Measurements from ENCODE around the gene MRC1.

The MRC1 gene

GRCh38 chr10:17835688-17836087, 26.5 kb downstream of the MRC1 start:
- ChIA-PET CTCF (interaction anchor here (0.5 to 1.1 kb wide), 3 partner anchors 14 to 403 kb away, joined by 3 read pairs; no protein-coding TSS in a partner anchor), POLR2A (interaction anchor here (0.8 kb wide), 1 partner anchor 192 kb away, joined by 3 read pairs; the partner anchor contains the start of gene STAM)
- Histone ChIP-seq H3K36me3 (ENCODE audit: control insufficient read depth in 2 of 2, insufficient read depth in 1 of 2, low read length in 2 of 2) (no peaks in the 10 kb centered on the region), H3K27ac (ENCODE audit: extremely low read depth, low read depth, low read length) (no peak overlapping the region), H3K9me3 (ENCODE audit: control insufficient read depth, insufficient read depth, low read depth, low read length) (no peaks in the 10 kb centered on the region), H3K4me1 (ENCODE audit: control insufficient read depth, insufficient read depth, low read length) (no peaks in the 10 kb centered on the region), H3K4me3 (ENCODE audit: low read depth, low read length) (no peak overlapping the region)
- no peak for TF ChIP-seq ZNF292 (tag by site-specific recombination; IDR thresholded peaks at IDR 0.05; ENCODE audit: borderline replicate concordance, low read depth)
- TF ChIP-seq ZNF654 (tag by site-specific recombination; IDR thresholded peaks at IDR 0.05; ENCODE audit: low read depth) = no peak
- TF ChIP-seq ZNF510 (tag by site-specific recombination; IDR thresholded peaks at IDR 0.05; ENCODE audit: insufficient replicate concordance) = no peak
- no peak for TF ChIP-seq ZNF148 (tag by site-specific recombination; IDR thresholded peaks at IDR 0.05; ENCODE audit: borderline replicate concordance)
- no peak for TF ChIP-seq ZNF626 (tag by site-specific recombination; IDR thresholded peaks at IDR 0.05)
- TF ChIP-seq ZIC2 (tag by site-specific recombination; IDR thresholded peaks at IDR 0.05) = no peak
- TF ChIP-seq PRDM4 (tag by site-specific recombination; IDR thresholded peaks at IDR 0.05) = no peak
- no peak for TF ChIP-seq ZNF175 (tag by site-specific recombination; IDR thresholded peaks at IDR 0.05)
- TF ChIP-seq ZFHX2 (tag by site-specific recombination; conservative IDR thresholded peaks at IDR 0.05) = no peak
- no peak for TF ChIP-seq ZNF248 (tag by site-specific recombination; IDR thresholded peaks at IDR 0.05)
- no peak for TF ChIP-seq SP7 (tag by site-specific recombination; IDR thresholded peaks at IDR 0.05)
- no peak for TF ChIP-seq ZBTB6 (tag by site-specific recombination; IDR thresholded peaks at IDR 0.05)
- TF ChIP-seq ZNF707 (tag by site-specific recombination; IDR thresholded peaks at IDR 0.05) = no peak
- no peak for TF ChIP-seq HOXD13 (CRISPR knock-in tag; IDR thresholded peaks at IDR 0.05; ENCODE audit: borderline replicate concordance)

- ChIA-PET POLR2A (no interaction called here), CTCF (interaction anchor here (1.3 to 1.4 kb wide), 2 partner anchors 12 to 100 kb away, joined by 4 read pairs; no protein-coding TSS in a partner anchor)
- Histone ChIP-seq H3K36me3 (ENCODE audit: control insufficient read depth in 2 of 2, insufficient read depth in 1 of 2, low read length in 2 of 2) (no peaks in the 10 kb centered on the region), H3K4me3 (ENCODE audit: low read depth, low read length) (no peak overlapping the region), H3K4me1 (ENCODE audit: control insufficient read depth, insufficient read depth, low read length) (no peaks in the 10 kb centered on the region), H3K9me3 (ENCODE audit: control insufficient read depth, insufficient read depth, low read depth, low read length) (no peaks in the 10 kb centered on the region), H3K27ac (ENCODE audit: extremely low read depth, low read depth, low read length) (no peak overlapping the region)
- TF ChIP-seq OVOL3 (tag by site-specific recombination; IDR thresholded peaks at IDR 0.05) (no peak), ZBTB17 (tag by site-specific recombination; IDR thresholded peaks at IDR 0.05) (peak; percentile 48; the same call in 1 of the 2 replicates), REST (tag by site-specific recombination; IDR thresholded peaks at IDR 0.05) (peak; percentile 66; the same call in 1 of the 2 replicates), ZBTB20 (tag by site-specific recombination; IDR thresholded peaks at IDR 0.05) (peak; percentile 61)
These were observed 27.8 kb downstream of the MRC1 start for GRCh38 chr10:17836942-17837341.

Measured in HEK293 (cell line).